ENCODE data around the gene CACNA1C. TPM values are rescaled to one million over a fixed set of nuclear protein-coding genes. Genes with fewer than 3 reads are reported as not detected.

CACNA1C gene
- total RNA-seq, 4 donors from 2014 or later, result 44.1 to 104 (median 49.4) TPM

- Histone ChIP-seq H3K9me3 (no peaks in the 10 kb centered on the region), H3K36me3 (no peaks in the 10 kb centered on the region), H3K4me1 (peaks cover 73 to 84% (median 80%) of the 10 kb centered on the region in 4 donors), H3K27me3 (no peaks in the 10 kb centered on the region), H3K27ac (replicated peaks in 1 of 4) (no peak overlapping the region), H3K4me3 (no peak overlapping the region)
- no peak for DNase-seq (ENCODE audit: extremely low spot score)
- WGBS, result 40% methylated on average over 6 of the region's 6 CpGs
- intact Hi-C loops (cut with DNase I), result loop anchor here (10.0 kb wide), 1 partner anchor 286 kb away; no protein-coding TSS in a partner anchor
- no peak for TF ChIP-seq POLR2AphosphoS5 (IDR thresholded peaks at IDR 0.05)
- TF ChIP-seq POLR2A (IDR thresholded peaks at IDR 0.05; ENCODE audit: low read depth), result no peak
- no peak for TF ChIP-seq CTCF (IDR thresholded peaks at IDR 0.05)
- no peak for TF ChIP-seq EP300 (IDR thresholded peaks at IDR 0.05)
These were observed 246.4 kb downstream of the CACNA1C start for GRCh38 chr12:2299206-2299605.

- no peaks in the 10 kb centered on the region for H3K36me3 ChIP-seq
- H3K27ac ChIP-seq (replicated peaks in 1 of 4), result no peak overlapping the region
- H3K4me1 ChIP-seq, result peaks cover 72 to 81% (median 77%) of the 10 kb centered on the region in 4 donors
- H3K9me3 ChIP-seq, result no peaks in the 10 kb centered on the region
- no peaks in the 10 kb centered on the region for H3K27me3 ChIP-seq
- DNase-seq (ENCODE audit: extremely low spot score), result no peak
- intact Hi-C loops (cut with DNase I), result no loop called here
- WGBS, result 99% methylated on average over 6 of the region's 6 CpGs
- no peak for TF ChIP-seq POLR2A (IDR thresholded peaks at IDR 0.05; ENCODE audit: low read depth)
- no peak for TF ChIP-seq POLR2AphosphoS5 (IDR thresholded peaks at IDR 0.05)
- no peak for TF ChIP-seq EP300 (IDR thresholded peaks at IDR 0.05)
- TF ChIP-seq CTCF (IDR thresholded peaks at IDR 0.05), result no peak
- no peak overlapping the region for H3K4me3 ChIP-seq
These were observed 247.4 kb downstream of the CACNA1C start for GRCh38 chr12:2300168-2300567.

- no peaks in the 10 kb centered on the region for H3K36me3 ChIP-seq
- peaks cover 72 to 81% (median 76%) of the 10 kb centered on the region in 4 donors for H3K4me1 ChIP-seq
- H3K4me3 ChIP-seq, result no peak overlapping the region
- intact Hi-C loops (cut with DNase I), result no loop called here
- no peak for DNase-seq (ENCODE audit: extremely low spot score)
- peak overlapping the region; percentile 60 to 75 (median 70) for H3K27ac ChIP-seq (replicated peaks in 1 of 4)
- 95% methylated on average over 4 of the region's 11 CpGs for WGBS
- no peak for TF ChIP-seq CTCF (IDR thresholded peaks at IDR 0.05)
- no peak for TF ChIP-seq POLR2A (IDR thresholded peaks at IDR 0.05; ENCODE audit: low read depth)
- H3K9me3 ChIP-seq, result no peaks in the 10 kb centered on the region
- no peaks in the 10 kb centered on the region for H3K27me3 ChIP-seq
These were observed 248.1 kb downstream of the CACNA1C start for GRCh38 chr12:2300886-2301285.

GRCh38 chr12:2301531-2302461 is 249.0 kb downstream of the CACNA1C start:
- no peaks in the 10 kb centered on the region for H3K27me3 ChIP-seq
- DNase-seq (ENCODE audit: extremely low spot score), result no peak
- 47% methylated on average over 9 of the region's 14 CpGs for WGBS
- intact Hi-C loops (cut with DNase I), result no loop called here
- peak overlapping the region; percentile 60 to 75 (median 70) for H3K27ac ChIP-seq (replicated peaks in 1 of 4)
- H3K4me3 ChIP-seq, result peak overlapping the region in 1 of 4 donors; percentile 10
- H3K9me3 ChIP-seq, result no peaks in the 10 kb centered on the region
- TF ChIP-seq POLR2AphosphoS5 (IDR thresholded peaks at IDR 0.05) (peak in 1 of 2 donors; percentile 37), CTCF (IDR thresholded peaks at IDR 0.05) (no peak), EP300 (IDR thresholded peaks at IDR 0.05) (no peak), POLR2A (IDR thresholded peaks at IDR 0.05; ENCODE audit: low read depth) (no peak)
- no peaks in the 10 kb centered on the region for H3K36me3 ChIP-seq
- H3K4me1 ChIP-seq, result peaks cover 70 to 83% (median 78%) of the 10 kb centered on the region in 4 donors
